G401 (cell line): ENCODE data around the gene CNR2. TPM values are rescaled to one million over a fixed set of nuclear protein-coding genes. Genes with fewer than 3 reads are reported as not detected.
"Not testable (repeated sequence)": the region's sequence is repeated elsewhere in the genome, so short reads cannot be mapped to it uniquely, and the experiment has no call there.

Experiments used
- DNase-seq: peaks from one replicate; pipeline ENCODE4 v3.0.0-alpha.2; 2015; ENCODE audit warnings: low spot score
- in situ Hi-C: cut with HindIII; loops from 2 replicates; pipeline ENCODE4 v1.10.0; 2016; ENCODE audit warnings: low sequenced_read_pairs, mixed read lengths
- total RNA-seq: library from RNA; depleted of rRNA; stranded (reverse); fragments of >200 nt; shearing (Covaris generic); gene quantifications from 2 replicates; pipeline ENCODE4 v1.2.3, GENCODE V29; 2014; rRNA removed

The CNR2 gene
- total RNA-seq: not detected in 2 replicates

- no peak for DNase-seq
- in situ Hi-C loops: no loop called here
Measured at GRCh38 chr1:23913212-23913880, at the start of gene CNR2. Gene CNR2 (minus strand): TSS chr1:23913362. CDS start chr1:23875617, 37,745 bp downstream.

- peak; percentile 49 for DNase-seq
- in situ Hi-C loops: loop anchor here (10.0 kb wide), 1 partner anchor 124 kb away; no protein-coding TSS in a partner anchor
Measured at GRCh38 chr1:23960291-23961020, 47.3 kb upstream of the CNR2 start.

DNA sequence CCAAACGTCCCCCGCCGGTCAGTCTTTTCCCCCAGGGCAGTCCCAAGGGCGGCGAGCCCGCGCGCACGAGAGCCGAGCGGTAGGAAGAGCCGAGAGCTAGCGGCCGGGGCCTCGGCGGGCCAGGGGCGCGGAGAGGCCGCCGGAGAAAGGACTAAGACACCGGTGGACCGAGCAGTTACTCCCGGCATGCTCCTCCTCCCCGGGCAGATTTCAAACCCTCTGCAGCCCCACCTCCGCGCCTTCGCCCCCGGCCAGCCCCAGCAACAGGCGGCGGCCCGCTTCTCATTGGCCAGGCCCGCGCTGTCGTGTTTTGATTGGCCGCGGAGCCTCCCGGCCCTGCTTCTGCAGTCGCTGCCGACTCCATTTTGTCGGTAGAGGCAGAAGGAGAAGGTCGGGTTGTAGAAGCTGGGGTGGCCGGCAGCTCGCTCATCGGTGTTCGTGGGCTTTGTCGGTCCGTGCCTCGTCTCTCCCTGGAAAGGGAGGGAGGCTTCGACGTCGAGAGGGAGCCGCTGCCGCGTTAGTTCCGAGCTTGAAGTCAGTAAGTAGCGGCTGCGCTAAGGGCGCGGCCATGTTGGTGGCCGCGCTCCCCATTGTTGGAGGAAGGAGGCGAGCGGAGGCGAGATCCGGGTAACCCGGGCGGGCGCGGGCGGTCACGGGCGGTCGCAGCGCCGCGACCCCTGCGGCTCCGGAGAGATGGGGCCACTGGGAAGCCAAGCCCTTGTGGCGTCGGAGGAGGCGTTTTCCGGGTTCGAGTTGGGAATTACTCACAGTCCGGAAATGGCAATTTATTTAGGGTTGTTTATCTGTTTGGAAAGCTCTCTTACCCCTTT lies 46.5 kb upstream of the CNR2 start, which contains the start of gene PNRC2:
Gene PNRC2, plus strand, starts transcription at position 368 of the 830 bp plus-strand sequence. CDS start 1,630 bp downstream, outside the sequence.
- in situ Hi-C loops: loop anchor here (10.0 kb wide), 1 partner anchor 125 kb away; no protein-coding TSS in a partner anchor
- peak; percentile 97 for DNase-seq

DNA sequence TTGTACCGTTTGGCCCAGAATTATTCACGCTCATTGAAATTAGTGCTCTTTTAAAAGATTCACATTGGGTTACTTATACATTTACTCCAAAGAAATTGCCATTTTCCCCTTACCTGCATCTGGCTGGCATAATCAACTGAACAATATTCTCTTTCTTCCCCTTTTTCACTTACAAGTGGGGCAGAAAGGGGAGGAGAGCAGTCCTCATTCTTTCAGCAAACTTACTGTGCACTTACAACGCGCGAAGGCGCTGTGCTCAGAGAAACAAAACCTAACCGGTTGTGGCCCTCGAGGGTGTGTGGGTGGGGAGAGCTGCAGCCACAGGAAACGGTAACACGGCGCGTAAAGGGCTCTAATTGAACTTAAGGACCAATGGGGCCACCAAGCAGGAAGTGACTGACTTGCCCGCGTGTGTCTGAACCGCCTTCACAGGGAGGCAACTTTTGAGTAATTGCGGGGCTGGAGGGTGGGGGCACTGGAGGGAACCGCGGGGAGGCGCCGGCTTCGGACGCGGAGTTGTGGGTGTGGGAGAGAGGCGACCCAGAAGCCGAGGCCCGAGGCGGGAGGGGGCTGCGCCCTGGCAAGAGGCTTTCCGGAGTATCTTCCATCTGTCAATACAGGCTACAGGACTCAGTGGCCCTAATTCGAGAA lies 45.8 kb upstream of the CNR2 start:
- peak; percentile 76 for DNase-seq
- in situ Hi-C loops: no loop called here

DNA sequence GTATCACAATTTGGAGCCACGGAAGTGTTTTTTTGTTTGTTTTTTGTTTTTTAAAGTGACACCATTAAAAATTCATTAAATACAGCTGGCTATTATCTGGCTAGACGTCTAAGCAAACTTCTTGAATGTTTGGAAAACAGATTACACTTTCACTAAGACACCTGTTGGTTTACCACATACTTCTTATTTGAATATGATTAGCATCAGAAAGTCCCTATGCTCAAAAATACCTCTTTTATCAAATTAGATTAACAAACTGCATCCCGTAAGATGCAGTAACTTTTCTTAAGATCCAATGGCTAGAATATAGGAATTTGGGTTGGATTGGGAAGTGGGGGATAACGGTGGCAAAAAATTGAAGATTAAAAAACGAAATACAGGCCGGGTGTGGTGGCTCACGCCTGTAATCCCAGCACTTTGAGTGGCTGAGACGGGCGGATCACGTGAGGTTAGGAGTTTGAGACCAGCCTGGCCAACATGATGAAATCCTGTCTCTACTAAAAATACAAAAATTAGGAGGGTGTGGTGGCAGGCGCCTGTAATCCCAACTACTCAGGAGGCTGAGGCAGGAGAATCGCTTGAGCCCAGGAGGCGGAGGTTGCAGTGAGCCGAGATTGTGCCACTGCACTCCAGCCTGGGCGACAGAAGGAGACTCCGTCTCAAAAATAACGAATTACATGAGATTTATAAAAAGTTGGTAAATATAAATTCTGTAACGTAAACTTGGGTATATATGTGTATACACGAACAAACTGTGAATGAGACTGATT lies 45.1 kb upstream of the CNR2 start:
- in situ Hi-C loops, DNase-seq: not testable (repeated sequence)

GRCh38 chr1:23957096-23957495 lies 43.9 kb upstream of the CNR2 start:
- peak; percentile 84 for DNase-seq
- in situ Hi-C loops: no loop called here

- in situ Hi-C loops: no loop called here
- no peak for DNase-seq
Measured at GRCh38 chr1:23953020-23953419, 39.9 kb upstream of the CNR2 start.

DNA sequence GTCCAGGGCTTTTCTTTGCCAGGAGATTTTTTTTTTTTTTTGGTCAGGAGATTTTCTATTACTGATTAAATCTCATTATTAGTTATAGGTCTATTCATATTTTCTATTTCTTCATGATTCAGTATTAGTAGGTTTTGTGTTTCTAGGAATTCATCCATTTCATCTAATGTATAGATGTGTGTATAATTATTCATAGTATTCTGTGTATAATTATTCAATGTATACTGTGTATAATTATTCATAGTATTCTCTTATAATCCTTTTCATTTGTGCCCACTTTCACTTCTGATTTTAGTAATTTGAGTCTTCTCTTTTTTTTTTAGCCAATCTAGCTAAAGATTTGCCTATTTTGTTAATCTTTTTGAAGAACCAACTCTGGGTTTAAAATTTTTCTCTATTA lies 34.2 kb upstream of the CNR2 start:
- in situ Hi-C loops: no loop called here
- DNase-seq: no peak

DNA sequence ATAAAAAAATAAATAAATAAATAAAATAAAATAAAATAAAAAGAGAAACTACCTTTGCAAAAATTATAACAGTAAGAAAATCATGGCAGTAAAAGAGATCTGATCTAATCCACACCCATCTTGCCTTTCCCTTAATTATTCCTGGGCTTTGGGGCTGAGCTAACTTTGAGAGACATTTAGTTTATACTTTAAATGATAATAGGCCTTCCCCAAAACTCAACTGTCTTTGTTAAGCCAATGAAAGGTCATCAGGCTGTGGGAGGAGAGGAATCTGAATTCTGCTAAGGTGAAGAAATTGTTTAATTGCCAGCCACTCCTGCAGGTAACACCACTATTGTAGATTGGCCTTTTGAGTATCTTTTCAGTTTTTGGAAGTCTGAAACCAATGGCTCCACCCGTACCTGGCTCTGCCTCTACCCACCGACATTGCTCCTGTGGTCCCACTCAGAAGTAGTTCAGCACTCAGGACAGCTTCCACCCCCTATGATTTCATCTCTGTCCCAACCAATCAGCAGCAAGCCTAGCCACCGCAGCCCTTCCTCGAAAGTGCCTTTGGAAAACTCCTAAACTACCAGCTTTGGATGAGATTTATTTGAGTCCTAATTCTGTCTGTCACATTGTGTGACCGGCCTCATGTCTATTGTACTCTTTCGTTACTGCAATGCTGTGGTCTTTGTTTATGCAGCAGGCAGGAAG lies 23.5 kb upstream of the CNR2 start:
- no peak for DNase-seq
- in situ Hi-C loops: no loop called here

DNA sequence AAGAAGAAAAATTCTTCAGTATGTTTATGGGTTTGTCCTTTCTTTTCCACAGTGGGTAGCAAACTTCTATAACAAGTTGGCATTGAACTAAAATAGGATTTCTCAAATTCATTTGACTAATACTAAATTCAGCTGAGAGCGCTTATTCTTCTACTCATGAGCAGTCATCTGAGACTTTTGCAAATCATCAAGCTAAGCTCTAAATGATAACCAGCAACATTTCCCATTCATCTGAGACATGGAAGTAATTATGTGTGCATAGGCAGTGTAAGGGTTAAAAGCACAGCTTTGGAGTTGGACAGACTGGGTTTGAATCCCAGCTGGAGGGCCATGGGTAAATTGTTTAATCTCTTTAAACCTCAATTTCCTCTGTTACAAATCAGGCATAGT lies 18.3 kb upstream of the CNR2 start:
- no peak for DNase-seq
- in situ Hi-C loops: no loop called here

DNA sequence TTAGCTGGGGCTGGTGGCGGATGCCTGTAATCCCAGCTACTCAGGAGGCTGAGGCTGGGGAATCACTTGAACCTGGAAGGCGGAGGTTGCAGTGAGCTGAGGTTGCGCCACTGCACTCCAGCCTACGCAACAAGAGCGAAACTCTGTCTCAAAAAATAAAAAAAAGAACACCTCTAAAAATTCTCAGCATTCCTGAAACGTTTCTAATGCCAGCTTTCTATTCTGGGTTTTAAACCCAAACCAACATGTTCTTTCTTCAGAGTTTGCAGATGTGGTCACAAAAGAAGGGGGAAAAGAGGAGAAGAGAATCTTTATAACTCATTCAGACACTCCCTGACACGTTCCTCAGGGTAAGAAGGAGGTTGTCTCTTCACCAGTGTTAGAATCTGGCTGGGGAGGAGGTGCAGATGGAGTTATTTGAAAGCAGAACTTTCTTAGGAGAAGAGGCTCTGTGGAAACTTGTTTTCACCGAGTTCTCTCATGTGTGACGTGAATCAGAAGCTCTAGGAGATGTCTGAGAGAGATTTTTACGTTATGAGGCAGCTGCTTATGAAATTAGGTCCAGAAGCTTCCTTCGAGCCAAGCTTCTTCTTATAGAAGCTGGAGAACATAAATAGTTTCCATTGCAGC lies 17.8 kb upstream of the CNR2 start:
- in situ Hi-C loops: no loop called here
- DNase-seq: no peak

GRCh38 chr1:23930270-23930669 lies 17.1 kb upstream of the CNR2 start:
- in situ Hi-C loops: no loop called here
- no peak for DNase-seq

DNA sequence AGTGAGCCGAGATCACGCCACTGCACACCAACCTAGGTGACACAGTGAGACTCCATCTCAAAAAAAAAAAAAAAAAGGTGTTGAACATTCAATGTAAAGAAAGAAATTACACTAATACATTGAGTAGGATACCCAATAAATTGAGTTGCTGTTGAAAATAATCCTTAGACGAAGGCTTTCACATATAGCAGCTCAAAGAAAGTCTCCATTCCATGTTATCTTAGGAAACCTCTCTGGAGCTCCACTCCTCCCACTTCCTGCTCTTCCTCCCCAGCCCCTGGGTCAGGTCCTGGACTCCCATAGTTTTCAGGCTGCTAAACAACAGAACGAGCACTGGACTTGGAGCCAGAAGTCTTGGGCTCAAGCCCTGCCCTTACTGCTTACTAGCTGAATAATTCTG lies 15.6 kb upstream of the CNR2 start:
- DNase-seq: no peak
- in situ Hi-C loops: no loop called here

DNA sequence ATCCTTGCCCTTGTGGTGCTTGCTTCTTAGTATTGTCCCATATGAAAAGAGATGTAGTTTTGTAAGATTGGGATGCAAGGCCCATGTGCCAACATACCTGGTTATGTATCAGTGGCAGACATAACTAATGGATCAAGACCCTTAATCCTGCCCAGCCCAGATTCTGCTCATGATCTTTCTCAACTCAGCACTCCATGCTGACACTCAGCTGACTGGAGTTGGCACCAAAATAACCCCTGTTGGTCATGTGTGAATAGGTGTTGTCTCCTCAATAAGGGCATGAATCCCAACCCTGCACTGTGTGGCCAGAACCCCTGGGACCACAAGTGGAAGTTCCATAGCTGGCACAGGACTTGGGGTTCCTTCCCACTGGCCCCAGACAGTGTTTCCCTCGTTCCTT lies 13.9 kb upstream of the CNR2 start:
- DNase-seq: no peak
- in situ Hi-C loops: no loop called here

DNA sequence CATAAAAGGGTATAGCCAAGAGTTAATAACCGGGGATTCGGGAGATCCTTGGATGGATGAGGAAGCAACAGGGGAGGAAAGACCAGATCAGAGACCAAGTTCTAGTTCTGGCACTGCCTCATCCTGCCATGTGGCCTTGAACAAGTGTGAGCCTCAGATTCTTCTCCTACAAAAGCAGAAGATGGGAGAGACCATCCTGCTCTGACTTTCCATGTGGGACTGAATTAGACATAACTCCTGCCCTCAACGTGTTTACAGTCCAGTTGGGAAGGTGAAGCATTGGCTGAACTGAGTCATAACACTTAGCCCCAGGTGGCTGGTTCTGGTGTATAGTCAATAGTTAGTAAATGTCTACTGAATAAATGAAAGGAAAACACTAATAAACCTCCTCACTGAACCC lies 12.1 kb upstream of the CNR2 start:
- in situ Hi-C loops: no loop called here
- DNase-seq: no peak

- in situ Hi-C loops: no loop called here
- DNase-seq: no peak
Measured at GRCh38 chr1:23924601-23925000, 11.4 kb upstream of the CNR2 start.

GRCh38 chr1:23923592-23924499 lies 10.7 kb upstream of the CNR2 start:
- in situ Hi-C loops: no loop called here
- no peak for DNase-seq
